ENCODE results near the gene SLC25A38.

DNA sequence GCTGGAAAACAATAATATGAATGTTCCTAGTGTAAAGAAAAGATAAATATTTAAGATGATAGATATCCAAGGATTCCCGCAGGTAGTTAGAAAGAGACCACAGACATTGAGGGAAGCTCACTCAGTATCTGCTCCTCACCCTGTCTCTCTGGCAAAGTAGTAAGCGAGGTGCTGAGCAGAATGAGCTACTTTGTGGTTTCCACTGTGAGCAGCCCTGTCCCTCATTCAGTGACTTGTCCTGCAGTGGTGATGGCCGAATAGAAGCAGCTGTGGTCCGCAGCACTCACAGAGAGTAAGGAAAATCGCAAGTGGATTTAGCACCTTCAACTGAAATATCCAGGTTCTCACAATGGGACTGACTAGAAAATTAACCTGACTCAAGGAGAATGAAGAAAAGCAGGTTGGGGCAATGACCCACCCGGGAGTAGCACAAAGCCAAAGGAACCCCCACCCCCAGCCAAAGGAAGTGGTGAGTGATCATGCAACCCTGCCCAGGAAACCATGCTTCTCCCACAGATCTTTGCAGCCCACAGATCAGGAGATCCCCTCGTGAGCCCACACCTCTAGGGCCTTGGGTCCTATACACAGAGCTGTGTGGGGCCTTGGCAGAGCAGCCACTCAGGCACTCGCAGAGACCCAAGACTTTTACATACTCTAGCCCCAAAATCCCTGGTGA lies 21.8 kb upstream of the SLC25A38 start:
- TF ChIP-seq, protein P1, sequence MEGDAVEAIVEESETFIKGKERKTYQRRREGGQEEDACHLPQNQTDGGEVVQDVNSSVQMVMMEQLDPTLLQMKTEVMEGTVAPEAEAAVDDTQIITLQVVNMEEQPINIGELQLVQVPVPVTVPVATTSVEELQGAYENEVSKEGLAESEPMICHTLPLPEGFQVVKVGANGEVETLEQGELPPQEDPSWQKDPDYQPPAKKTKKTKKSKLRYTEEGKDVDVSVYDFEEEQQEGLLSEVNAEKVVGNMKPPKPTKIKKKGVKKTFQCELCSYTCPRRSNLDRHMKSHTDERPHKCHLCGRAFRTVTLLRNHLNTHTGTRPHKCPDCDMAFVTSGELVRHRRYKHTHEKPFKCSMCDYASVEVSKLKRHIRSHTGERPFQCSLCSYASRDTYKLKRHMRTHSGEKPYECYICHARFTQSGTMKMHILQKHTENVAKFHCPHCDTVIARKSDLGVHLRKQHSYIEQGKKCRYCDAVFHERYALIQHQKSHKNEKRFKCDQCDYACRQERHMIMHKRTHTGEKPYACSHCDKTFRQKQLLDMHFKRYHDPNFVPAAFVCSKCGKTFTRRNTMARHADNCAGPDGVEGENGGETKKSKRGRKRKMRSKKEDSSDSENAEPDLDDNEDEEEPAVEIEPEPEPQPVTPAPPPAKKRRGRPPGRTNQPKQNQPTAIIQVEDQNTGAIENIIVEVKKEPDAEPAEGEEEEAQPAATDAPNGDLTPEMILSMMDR (IDR thresholded peaks at IDR 0.05; ENCODE audit: low read depth, low read length, poor library complexity, severe bottlenecking), result no peak
- no peak for TF ChIP-seq EZH2phosphoT487 (IDR thresholded peaks at IDR 0.05; ENCODE audit: borderline replicate concordance, low read length)
